HG03175 (cell line): ENCODE results near the gene CUX1.
"Not testable (repeated sequence)": the region's sequence is repeated elsewhere in the genome, so short reads cannot be mapped to it uniquely, and the experiment has no call there.

Source experiments
- ATAC-seq: cut with Tn5 transposase; IDR thresholded peaks from one replicate; pipeline ENCODE4 v1.9.1; 2021; ENCODE audit warnings: mild to moderate bottlenecking, moderate library complexity; ENCODE audit not compliant: unreplicated experiment

CUX1 gene

DNA sequence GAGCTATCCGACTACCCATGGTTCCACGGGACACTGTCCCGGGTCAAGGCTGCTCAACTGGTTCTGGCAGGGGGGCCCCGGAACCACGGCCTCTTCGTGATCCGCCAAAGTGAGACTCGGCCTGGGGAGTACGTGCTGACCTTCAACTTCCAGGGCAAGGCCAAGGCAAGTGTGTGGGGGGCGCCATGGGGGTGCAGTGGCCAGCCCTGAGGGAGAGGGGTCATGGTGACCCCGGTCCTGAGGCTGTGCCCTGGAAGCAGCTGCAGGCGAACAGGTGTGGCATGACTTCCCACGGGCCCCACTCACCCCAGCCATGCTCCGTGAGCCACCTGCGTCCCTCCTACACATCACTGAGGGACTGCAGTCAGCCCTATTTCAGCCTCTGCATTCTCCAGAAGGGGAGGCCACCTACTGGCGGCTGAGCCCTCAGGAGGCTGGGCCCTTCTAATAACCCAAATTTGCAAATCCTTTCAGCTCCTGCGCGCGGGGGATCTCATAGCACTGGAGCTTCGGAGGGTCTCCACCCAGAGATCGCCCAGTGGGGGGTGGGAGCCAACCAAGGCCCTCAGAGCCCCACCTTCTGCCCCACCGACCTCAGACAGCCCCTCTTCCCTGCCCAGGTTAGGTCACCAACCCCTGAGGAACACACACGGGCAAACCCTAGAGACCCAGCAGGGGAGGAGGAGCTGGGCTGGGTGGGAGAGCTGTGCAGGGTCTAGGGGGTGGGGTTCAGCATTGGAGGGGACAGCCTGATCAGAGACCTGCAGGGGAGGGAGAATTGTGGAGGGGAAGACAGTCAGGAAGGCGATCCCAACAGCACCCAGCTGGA, 500.0 kb downstream of the CUX1 start:
- ATAC-seq = no peak

DNA sequence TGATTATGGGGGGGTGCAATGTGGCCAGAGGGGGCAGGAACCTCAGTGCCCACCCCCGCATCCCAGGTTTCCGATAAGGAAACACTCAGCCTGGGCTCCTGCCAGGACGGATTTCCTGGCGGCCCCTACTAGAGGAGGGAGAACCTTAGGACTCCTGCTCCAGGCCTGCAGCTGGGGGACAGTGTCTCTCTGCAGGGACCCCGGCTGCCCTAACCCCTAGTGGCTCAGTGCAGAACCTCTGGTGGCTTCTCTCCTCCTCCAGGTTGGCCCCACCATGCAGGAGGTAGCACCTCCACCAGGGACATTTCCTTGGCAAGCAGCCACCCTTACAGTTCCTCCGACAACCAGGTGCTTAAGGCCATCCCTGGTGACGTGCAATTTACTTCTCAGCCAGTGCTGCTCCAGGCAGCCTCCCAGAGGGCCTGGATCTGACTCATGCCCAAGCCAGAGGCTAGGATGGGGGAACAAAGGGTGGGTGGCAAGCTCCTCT, 501.1 kb downstream of the CUX1 start:
- ATAC-seq = no peak

DNA sequence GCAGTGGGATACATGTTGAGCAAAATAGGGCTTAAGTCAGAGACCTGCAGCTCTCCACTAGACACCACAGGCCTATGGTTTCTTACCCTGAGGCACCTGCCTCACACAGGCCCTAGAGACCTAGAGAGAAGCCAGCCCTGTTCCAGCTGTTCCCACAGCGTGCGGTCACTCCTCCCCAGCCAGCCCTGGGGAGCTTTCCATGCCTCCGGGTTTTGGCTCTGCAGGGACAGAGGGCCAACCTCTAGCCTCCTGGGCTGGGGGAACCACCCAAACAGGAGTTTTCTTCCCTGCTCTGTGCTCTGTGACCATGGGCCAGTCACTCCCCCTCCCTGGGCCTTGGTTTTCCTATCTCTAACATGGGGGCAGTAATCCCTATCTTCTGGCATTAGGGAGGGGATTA, 502.2 kb downstream of the CUX1 start:
- no peak for ATAC-seq

DNA sequence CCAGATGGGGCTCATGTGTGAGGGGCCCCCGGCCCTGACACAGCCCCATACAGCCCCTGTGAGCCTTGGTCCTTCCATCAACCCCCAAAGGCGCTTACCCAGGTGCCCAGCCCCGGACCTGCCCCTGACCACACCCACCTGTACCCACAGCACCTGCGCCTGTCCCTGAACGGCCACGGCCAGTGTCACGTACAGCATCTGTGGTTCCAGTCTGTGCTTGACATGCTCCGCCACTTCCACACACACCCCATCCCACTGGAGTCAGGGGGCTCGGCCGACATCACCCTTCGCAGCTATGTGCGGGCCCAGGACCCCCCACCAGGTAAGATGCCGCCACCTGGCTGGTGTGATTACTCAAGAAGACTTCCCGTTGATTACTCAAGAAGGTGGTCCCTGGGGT, 502.8 kb downstream of the CUX1 start:
- ATAC-seq = no peak

DNA sequence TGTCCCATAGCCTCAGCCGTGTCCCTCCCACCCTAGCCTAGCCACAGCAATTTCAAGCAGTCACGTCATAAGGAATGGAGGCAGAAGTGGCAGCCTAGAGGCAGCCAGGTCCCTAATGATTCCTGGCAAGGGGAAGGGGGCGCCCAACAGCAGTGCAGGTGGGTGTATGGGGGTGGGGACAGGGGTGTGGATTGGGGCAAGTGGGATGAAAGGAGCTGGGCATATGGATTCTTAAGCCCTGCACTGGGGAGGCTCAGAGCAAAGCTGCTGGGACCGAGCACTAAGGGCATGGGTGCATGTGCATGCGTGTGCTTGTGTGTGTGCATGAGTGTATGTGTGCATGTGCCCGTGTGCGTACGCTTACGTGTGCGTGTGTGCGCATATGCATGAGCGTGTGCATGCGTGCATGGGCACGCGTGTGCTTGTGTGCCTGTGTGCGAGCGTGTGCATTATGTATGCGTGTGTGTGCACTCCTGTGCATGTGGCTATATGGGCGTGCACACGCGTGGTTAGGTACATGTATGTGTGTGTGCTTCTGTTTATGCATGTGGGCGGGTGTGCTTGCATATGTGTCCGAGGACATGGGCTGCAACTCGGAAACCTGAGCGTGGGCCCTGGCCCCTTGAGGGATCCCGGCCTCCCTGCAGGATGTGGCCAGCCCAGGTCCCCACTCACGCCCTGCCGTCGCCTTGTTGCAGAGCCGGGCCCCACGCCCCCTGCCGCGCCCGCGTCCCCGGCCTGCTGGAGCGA, 503.4 kb downstream of the CUX1 start:
- ATAC-seq = no peak

DNA sequence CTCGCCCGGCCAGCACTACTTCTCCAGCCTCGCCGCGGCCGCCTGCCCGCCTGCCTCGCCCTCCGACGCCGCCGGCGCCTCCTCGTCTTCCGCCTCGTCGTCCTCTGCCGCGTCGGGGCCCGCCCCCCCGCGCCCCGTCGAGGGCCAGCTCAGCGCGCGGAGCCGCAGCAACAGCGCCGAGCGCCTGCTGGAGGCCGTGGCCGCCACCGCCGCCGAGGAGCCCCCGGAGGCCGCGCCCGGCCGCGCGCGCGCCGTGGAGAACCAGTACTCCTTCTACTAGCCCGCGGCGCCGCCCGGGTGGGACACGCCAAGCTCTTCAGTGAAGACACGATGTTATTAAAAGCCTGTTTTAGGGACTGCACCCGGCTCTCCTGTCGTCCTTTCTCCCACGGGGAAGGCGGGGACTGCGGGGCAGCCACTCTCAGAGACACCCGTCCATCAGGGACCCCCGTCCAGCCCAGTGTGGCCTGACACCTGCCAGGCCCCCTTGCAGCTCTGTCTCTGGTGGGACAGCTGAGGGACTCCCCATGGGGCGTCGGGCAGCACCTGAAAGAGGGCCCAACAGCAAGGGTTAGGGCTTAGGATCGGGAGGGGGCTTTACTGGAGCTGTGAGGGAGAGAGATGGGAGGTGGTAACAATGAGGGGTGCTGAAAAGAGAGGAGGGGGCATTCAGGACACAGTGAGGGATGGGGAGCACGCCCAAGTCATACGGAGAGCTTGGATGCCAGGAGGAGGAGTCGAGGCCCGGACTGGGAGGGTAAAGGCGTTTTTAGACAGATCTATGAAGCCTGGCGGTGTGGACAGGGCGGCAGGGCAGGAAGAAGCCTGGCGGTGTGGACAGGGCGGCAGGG, 504.1 kb downstream of the CUX1 start:
- no peak for ATAC-seq

DNA sequence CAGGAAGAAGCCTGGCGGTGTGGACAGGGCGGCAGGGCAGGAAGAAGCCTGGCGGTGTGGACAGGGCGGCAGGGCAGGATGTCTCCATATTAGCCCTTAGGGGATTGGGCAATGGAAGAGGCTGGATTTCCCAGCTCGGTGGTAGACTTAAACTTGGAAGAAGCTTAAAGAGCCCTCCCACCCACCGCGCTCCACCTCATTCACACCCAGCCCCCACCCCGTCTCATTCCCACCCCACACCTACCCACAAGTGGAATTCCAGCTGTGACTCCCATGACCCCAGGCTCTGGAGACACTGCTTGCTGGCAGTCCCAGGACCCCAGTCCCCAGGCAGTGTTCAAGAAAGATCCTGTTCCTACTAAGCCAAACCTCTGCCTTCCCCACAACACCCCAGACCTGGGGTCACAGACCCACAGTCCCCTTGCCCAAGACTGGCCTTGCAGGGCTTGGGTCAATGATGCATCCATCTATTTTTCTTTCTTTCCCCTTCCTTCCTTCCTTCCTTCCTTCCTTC, 504.8 kb downstream of the CUX1 start:
- ATAC-seq = no peak

DNA sequence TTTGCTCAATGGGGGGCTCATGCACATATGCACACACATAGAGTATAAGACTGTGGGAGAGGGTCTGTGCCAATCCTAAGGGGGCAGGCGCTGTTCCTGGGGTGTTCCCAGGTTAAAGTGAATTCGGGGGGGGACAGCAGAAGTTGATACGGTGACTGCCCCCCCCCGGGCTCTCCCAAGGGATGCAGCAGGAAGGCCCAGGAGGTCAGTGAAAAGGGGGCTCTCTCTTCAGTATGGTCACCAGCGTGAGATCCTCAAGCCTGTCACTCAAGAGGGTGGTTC, 506.4 kb downstream of the CUX1 start:
- no peak for ATAC-seq

DNA sequence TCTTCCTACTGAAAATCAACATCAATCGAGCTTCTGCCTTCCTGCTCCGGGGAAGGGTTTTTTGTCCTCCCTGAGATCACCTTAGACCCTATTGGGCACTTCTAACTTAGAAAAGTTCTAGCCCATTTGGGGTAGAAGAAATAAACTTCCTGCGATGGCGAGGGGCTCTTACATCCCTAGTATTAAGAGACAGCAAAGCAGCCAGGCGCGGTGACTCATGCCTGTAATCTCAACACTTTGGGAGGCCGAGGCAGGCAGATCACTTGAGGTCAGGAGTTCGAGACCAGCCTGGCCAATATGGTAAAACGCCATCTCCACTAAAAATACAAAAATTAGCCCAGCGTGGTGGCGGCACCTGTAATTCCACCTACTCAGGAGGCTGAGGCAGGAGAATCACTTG, 507.7 kb downstream of the CUX1 start:
- not testable (repeated sequence) for ATAC-seq

DNA sequence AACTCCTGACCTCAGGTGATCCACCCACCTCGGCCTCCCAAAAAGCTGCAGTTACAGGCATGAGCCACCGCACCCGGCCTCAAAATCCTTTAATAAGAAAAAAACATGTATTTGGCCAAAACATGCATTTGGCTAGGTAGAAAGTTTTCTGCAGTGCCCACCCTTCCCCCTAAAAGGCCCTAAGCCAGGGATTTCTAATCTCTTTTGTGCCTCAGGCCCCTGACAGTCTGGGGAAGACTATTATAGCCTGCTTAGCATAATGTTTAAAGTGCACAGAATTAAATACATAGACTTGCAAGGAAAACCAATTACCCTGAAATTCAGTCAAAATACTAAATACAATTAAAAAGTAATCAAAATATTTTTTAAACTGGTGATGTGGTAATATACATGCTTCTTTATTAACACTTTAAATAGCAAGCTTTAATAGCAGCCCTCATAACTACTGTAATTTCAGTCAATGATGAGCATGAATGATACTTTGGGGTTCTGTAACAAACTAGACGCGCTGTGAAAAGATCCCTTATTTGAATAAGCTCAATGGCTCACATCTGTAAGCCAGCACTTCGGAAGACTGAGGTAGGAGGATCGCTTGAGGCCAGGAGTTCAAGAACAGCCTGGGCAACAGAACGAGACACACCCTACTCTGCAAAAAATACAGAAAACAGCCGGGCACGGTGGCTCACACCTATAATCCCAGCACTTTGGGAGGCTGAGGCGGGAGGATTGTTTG, 508.9 kb downstream of the CUX1 start:
- no peak for ATAC-seq

DNA sequence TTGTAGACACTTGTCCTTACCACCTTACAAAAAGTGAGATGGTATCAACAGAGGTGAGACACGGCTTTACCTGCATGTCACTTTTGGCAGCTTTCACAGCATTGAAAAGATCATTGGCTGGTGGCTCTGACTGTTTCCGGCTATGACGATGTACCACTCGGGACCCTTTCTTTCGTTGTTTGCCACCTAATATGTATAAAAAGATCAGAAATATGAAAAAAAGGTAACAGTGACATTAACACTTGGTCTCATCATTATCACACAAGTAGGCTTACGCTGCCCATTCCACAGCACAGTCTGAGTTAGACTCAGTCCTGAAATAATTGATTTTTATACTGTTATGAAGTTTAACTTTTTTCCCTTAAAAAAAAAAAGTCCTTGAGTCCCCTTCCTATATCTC, 509.8 kb downstream of the CUX1 start:
- not testable (repeated sequence) for ATAC-seq

DNA sequence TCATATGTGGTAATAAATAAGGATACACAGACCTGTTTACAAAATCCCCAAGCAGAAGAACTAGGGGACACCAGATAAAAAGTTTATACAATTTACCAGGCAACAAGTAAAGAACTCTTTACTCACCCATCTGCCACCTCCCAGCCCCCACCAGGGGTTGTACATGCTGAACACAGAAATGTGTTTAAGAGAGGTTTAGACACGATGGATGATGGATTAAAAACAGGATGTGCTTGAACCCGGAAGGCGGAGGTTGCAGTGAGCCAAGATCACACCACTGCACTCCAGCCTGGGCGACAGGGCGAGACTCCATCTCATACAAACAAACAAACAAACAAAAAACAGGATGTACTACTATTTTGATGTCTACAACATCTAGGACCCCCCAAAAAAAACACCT, 511.4 kb downstream of the CUX1 start:
- not testable (repeated sequence) for ATAC-seq

DNA sequence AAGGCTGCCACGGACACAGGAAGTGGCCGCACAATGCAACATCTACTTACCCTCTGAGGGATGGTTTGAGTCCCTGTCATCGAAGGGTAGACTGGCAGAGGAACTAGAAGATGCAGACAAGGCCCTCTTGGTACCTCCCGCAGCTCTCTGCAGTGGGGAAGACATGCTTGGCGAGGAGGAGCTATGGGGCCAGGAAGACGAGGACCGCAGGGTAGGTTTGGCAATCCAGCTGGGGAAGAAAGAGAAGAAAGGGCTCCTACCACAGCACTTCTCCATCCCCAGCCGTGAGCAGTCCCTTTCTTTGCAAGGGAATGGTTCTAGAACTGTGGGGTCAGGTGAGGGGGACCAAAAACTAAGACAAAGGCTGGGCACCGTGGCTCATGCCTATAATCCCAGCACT, 511.9 kb downstream of the CUX1 start:
- ATAC-seq = not testable (repeated sequence)

DNA sequence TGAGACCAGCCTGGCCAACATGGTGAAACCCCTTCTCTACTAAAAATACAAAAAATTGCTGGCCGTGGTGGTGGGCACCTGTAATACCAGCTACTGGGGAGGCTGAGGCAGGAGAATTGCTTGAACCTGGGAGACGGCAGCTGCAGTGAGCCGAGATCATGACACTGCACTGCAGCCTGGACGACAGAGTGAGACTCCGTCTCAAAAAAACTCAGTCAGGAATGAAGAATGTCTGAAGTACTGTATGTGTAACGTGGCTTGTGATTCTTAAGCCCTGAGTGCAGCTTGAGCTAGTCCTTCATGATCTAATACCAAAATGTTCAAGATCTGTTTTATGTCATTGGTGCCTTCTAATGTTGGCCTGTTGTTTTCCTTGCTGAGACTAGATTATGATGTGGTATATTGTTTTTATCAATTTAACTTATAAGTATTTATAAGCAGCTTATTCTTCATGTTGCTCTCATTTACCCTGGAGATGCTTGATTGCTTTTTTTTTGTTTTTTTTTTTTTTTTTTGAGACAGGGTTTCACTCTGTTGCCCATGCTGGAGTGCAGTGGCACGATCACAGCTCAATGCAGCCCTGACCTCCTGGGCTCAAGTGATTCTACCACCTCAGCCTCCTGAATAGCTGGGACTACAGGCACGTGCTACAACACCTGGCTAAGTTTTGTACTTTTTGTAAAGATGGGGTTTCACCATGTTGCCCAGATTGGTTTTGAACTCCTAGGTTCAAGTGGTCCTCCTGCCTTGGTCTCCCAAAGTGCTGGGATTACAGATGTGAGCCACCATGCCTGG, 513.4 kb downstream of the CUX1 start:
- not testable (repeated sequence) for ATAC-seq
